Measurements from ENCODE around the gene ZMAT5.
A peak's percentile ranks its signal among the peaks of the same experiment; 100 is the strongest.
"Not testable (repeated sequence)": the region's sequence is repeated elsewhere in the genome, so short reads cannot be mapped to it uniquely, and the experiment has no call there.

Gene ZMAT5

GRCh38 chr22:29758068-29758622 is 8.7 kb downstream of the ZMAT5 start:
- DNase-seq (ENCODE audit: insufficient read length, low spot score) (no peak), FAIRE-seq (no peak)
- no peak for TF ChIP-seq POLR2A (IDR thresholded peaks at IDR 0.05; ENCODE audit: low read depth, low read length)

GRCh38 chr22:29757096-29757495 is 9.7 kb downstream of the ZMAT5 start:
- TF ChIP-seq POU2F2 (IDR thresholded peaks at IDR 0.05; ENCODE audit: low read depth, low read length): no peak
- no peak for TF ChIP-seq PAX5 (IDR thresholded peaks at IDR 0.05; ENCODE audit: insufficient read depth, low read length, severe bottlenecking)
- no peak for TF ChIP-seq SPI1 (IDR thresholded peaks at IDR 0.05; ENCODE audit: low read depth, low read length)
- TF ChIP-seq POLR2A (IDR thresholded peaks at IDR 0.05; ENCODE audit: low read depth, low read length): no peak
- no peak for TF ChIP-seq TAF1 (IDR thresholded peaks at IDR 0.05; ENCODE audit: low read depth, low read length)
- TF ChIP-seq POLR2AphosphoS5 (IDR thresholded peaks at IDR 0.05; ENCODE audit: low read depth, low read length): no peak
- FAIRE-seq: no peak

GRCh38 chr22:29756341-29756740 is 10.5 kb downstream of the ZMAT5 start:
- DNase-seq (ENCODE audit: insufficient read length, low spot score) (no peak), FAIRE-seq (no peak)
- TF ChIP-seq TAF1 (IDR thresholded peaks at IDR 0.05; ENCODE audit: low read depth, low read length) (no peak), POLR2A (IDR thresholded peaks at IDR 0.05; ENCODE audit: low read depth, low read length) (no peak), POU2F2 (IDR thresholded peaks at IDR 0.05; ENCODE audit: low read depth, low read length) (no peak), SPI1 (IDR thresholded peaks at IDR 0.05; ENCODE audit: low read depth, low read length) (no peak), POLR2AphosphoS5 (IDR thresholded peaks at IDR 0.05; ENCODE audit: low read depth, low read length) (no peak), PAX5 (IDR thresholded peaks at IDR 0.05; ENCODE audit: insufficient read depth, low read length, severe bottlenecking) (no peak)

More at GRCh38 chr22:29757096-29757495, 9.7 kb downstream of the ZMAT5 start:
- no peak for DNase-seq (ENCODE audit: insufficient read length, low spot score)

GRCh38 chr22:29755889-29756288 is 10.9 kb downstream of the ZMAT5 start:
- TF ChIP-seq POLR2AphosphoS5 (IDR thresholded peaks at IDR 0.05; ENCODE audit: low read depth, low read length): no peak
- TF ChIP-seq PAX5 (IDR thresholded peaks at IDR 0.05; ENCODE audit: insufficient read depth, low read length, severe bottlenecking): no peak
- no peak for TF ChIP-seq SPI1 (IDR thresholded peaks at IDR 0.05; ENCODE audit: low read depth, low read length)
- no peak for TF ChIP-seq POU2F2 (IDR thresholded peaks at IDR 0.05; ENCODE audit: low read depth, low read length)
- TF ChIP-seq POLR2A (IDR thresholded peaks at IDR 0.05; ENCODE audit: low read depth, low read length): no peak
- no peak for TF ChIP-seq TAF1 (IDR thresholded peaks at IDR 0.05; ENCODE audit: low read depth, low read length)
- DNase-seq (ENCODE audit: insufficient read length, low spot score): no peak
- no peak for FAIRE-seq

- FAIRE-seq; DNase-seq (ENCODE audit: insufficient read length, low spot score): not testable (repeated sequence)
Measured at GRCh38 chr22:29754658-29755395, 12.0 kb downstream of the ZMAT5 start.

DNA sequence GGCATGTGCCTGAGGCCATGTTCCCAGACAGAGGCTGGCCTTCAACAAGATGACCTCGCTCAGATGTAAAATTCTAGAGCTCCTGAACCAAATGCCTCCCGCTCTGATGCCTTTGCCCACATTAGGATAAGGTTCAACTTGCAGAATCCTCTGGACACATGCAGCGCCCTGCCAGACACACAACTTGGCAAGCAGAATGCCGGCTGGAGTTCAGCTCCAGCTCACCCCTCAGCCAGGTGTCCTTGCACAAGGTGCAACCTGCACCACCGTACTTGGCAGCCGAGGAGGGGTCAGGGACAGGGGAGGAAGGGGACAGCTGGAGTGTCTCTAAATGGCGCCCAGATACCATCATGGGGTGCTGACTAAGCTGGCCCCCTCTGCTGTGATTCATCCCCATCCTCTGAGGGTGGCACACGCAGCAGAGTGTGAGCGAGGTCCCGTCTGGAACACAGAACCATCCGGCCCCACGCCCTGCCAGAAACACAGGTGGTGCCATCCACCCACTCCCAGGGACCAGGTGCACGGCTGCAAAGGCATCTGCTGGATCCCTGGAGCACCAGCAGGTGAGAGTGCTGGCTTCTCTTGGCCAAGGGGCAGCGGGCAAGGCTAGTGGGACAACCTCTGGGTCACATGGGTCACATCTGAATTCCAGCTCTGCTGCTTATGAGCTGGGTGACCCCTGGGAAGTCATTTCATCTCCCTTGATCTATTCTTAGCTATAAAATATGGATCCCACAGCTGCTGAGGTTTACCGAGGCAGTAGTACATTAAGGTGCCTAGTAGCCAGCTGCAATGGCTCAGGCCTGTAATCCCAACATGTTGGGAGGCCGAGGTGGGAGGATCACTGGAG is 12.8 kb downstream of the ZMAT5 start:
- no peak for FAIRE-seq
- DNase-seq (ENCODE audit: insufficient read length, low spot score): no peak
- TF ChIP-seq SPI1 (IDR thresholded peaks at IDR 0.05; ENCODE audit: low read depth, low read length): no peak
- no peak for TF ChIP-seq POLR2A (IDR thresholded peaks at IDR 0.05; ENCODE audit: low read depth, low read length)
- TF ChIP-seq POLR2AphosphoS5 (IDR thresholded peaks at IDR 0.05; ENCODE audit: low read depth, low read length): no peak
- no peak for TF ChIP-seq PAX5 (IDR thresholded peaks at IDR 0.05; ENCODE audit: insufficient read depth, low read length, severe bottlenecking)
- TF ChIP-seq POU2F2 (IDR thresholded peaks at IDR 0.05; ENCODE audit: low read depth, low read length): no peak
- TF ChIP-seq TAF1 (IDR thresholded peaks at IDR 0.05; ENCODE audit: low read depth, low read length): no peak

DNA sequence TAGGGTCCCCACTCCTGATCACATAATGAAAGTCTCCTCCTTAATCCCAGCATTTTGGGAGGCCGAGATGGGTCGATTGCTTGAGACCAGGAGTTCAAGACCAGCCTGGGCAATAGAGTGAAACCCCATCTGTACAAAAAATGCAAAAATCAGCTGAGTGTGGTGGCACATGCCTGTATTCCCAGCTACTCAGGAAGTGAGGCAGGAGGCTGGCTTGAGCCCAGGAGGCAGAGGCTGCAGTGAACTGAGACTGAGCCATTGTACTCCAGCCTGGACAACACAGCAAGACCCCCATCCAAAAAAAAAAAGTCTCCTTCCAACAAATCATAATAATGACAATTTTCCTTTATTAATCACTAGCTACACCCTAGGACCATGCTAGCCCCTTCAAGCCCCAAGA is 15.1 kb downstream of the ZMAT5 start:
- DNase-seq (ENCODE audit: insufficient read length, low spot score) (no peak), FAIRE-seq (no peak)
- no peak for TF ChIP-seq POLR2A (IDR thresholded peaks at IDR 0.05; ENCODE audit: low read depth, low read length)

DNA sequence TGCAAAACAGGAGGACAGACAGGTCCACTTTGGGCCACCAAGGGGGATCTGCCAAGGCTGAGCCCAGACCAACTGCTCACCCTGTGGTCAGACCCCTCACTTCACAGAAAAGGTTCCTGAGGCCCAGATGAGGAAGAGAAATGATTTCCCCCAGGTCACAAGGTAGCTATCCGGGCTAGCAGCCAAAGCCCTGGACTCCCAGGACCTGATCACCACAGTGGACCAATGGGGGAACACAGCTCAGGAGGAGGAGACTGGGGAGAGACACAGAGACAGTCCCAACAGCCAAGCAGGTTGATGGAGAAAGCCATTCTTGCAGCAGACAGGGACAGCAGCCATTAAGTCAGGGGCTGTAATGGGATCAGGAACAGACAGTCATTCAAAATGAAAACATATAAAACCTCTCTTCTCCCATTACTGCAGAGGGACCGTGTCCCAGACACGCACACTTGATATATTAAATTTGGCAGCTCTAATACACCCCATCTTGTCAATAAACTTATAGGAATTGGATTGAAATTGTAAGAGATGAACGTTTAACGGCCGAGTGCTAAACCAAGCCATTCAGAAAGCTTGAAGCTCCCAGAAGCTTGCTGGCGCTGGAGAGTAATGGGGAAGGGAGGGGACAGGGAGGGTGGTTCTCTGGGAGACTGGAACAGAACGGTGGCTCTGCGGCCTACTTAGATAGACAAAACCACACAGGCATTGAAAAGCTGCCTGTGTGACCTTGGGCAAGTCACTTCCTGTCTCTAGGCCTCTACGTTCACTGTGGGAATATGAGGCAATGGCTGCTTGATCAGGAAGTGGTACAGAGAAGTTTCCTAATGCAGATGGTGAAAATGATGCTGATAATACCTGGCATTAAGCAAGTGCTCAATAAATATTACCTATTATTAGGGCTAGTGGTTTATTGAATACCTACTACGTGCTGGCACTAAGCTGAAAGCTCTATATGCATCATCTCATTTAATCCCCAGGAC is 16.0 kb downstream of the ZMAT5 start:
- FAIRE-seq (peak; percentile 38), DNase-seq (ENCODE audit: insufficient read length, low spot score) (no peak)
- TF ChIP-seq SPI1 (IDR thresholded peaks at IDR 0.05; ENCODE audit: low read depth, low read length) (peak; percentile 16; the same call in 1 of the 2 replicates), POU2F2 (IDR thresholded peaks at IDR 0.05; ENCODE audit: low read depth, low read length) (no peak)

DNA sequence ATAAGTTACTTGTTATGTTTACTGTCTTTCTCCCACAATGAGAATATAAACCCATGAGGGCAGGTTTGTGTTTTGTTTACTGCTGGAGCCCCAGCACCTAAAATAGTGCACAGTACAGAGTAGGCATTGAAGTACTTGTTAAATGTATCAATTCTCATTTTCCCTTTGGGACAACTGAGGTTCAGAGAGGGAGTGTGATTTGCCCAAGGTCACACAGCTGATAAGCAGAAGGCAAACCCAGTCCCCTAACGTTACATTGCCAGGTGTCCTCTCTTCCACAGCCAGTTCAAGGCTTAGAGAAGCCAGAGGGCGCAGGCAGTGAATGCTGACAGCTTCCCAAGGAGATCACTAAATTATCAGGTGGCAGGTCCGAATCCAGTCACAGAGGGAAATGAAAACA is 16.8 kb downstream of the ZMAT5 start:
- FAIRE-seq: no peak
- no peak for TF ChIP-seq PAX5 (IDR thresholded peaks at IDR 0.05; ENCODE audit: insufficient read depth, low read length, severe bottlenecking)
- no peak for TF ChIP-seq POU2F2 (IDR thresholded peaks at IDR 0.05; ENCODE audit: low read depth, low read length)
- TF ChIP-seq TAF1 (IDR thresholded peaks at IDR 0.05; ENCODE audit: low read depth, low read length): no peak
- TF ChIP-seq POLR2AphosphoS5 (IDR thresholded peaks at IDR 0.05; ENCODE audit: low read depth, low read length): no peak
- TF ChIP-seq SPI1 (IDR thresholded peaks at IDR 0.05; ENCODE audit: low read depth, low read length): no peak
- no peak for TF ChIP-seq POLR2A (IDR thresholded peaks at IDR 0.05; ENCODE audit: low read depth, low read length)
- DNase-seq (ENCODE audit: insufficient read length, low spot score): no peak
